HepG2 (cell line): Measurements from ENCODE around the gene DLG2.

ENCODE experiments used
- CEBPB ChIP-seq: IDR thresholded peaks from 2 replicates; pipeline ENCODE4 v1.6.1; 2011; ENCODE audit warnings: low read depth, low read length, improper control_type of control experiment, borderline replicate concordance
- HDAC6 ChIP-seq: fragments of 200-600 bp; sonication (generic); IDR thresholded peaks from 2 replicates; pipeline ENCODE4 v1.7.0; 2017; ENCODE audit warnings: mild to moderate bottlenecking, antibody characterized with exemption, low read length, low read depth
- HIVEP1 ChIP-seq: sonication (generic); formaldehyde crosslinking; IDR thresholded peaks from 2 replicates; pipeline ENCODE4 v1.4.0; 2020; ENCODE audit warnings: mild to moderate bottlenecking, missing genetic modification reagents
- IRF2 ChIP-seq: IDR thresholded peaks from 2 replicates; pipeline ENCODE4 v1.6.1; 2018; ENCODE audit warnings: missing genetic modification reagents, missing compliant biosample characterization
- KDM1A ChIP-seq: IDR thresholded peaks from 2 replicates; pipeline ENCODE4 v1.6.1; 2016; ENCODE audit warnings: missing compliant biosample characterization
- MEIS1 ChIP-seq: sonication (generic); formaldehyde crosslinking; IDR thresholded peaks from 2 replicates; pipeline ENCODE4 v1.9.0; 2021; ENCODE audit warnings: mild to moderate bottlenecking, missing genetic modification reagents, moderate library complexity, borderline replicate concordance
- NONO ChIP-seq, 2 experiments: fragments of 450-650 bp in 1 of 2; sonication (generic) in 1 of 2; formaldehyde crosslinking in 1 of 2; IDR thresholded peaks in 1 of 2; conservative IDR thresholded peaks in 1 of 2; 2 replicates each; pipeline versions ENCODE4 v1.6.1 to v1.8.0; 2017 to 2022; ENCODE audit warnings: mild to moderate bottlenecking in 1 of 2, missing genetic modification reagents in 1 of 2, moderate library complexity in 1 of 2
- ZNF674 ChIP-seq: sonication (generic); formaldehyde crosslinking; IDR thresholded peaks from 2 replicates; pipeline ENCODE4 v1.5.0; 2020; ENCODE audit warnings: low read depth, mild to moderate bottlenecking, missing genetic modification reagents
- ZNF850 ChIP-seq: sonication (generic); formaldehyde crosslinking; conservative IDR thresholded peaks from 2 replicates; pipeline ENCODE4 v1.9.0; 2021; ENCODE audit warnings: mild to moderate bottlenecking, missing genetic modification reagents

- TF ChIP-seq HIVEP1 (CRISPR knock-in tag) (no peak), CEBPB (no peak), ZNF674 (CRISPR knock-in tag) (no peak), HDAC6 (no peak), IRF2 (CRISPR knock-in tag) (no peak), KDM1A (CRISPR knock-in tag) (no peak), MEIS1 (CRISPR knock-in tag) (no peak), NONO (IDR thresholded peaks at IDR 0.05) (no peak), NONO (CRISPR knock-in tag; conservative IDR thresholded peaks at IDR 0.05) (no peak), ZNF850 (no peak)
Observed at GRCh38 chr11:84909740-84910139, 717.4 kb downstream of the DLG2 start.
